OCI-LY3 (cell line): ENCODE measurements around the gene RNU5D-1.
"Not testable (repeated sequence)": the region's sequence is repeated elsewhere in the genome, so short reads cannot be mapped to it uniquely, and the experiment has no call there.

ENCODE experiments used
- H2AFZ ChIP-seq: fragments of 200-600, 300-600 bp; shearing (Covaris generic); 2 replicates; pipeline ENCODE4 v1.6.0; 2014; ENCODE audit warnings: antibody characterized with exemption, low read depth, low read length
- H3K27ac ChIP-seq: fragments of 200-600, 300-600 bp; sonication (generic); 2 replicates; pipeline ENCODE4 v1.5.1; 2014; ENCODE audit warnings: mild to moderate bottlenecking, low read length, moderate library complexity, mixed read lengths
- H3K27me3 ChIP-seq: fragments of 200-600, 300-600 bp; sonication (generic); 2 replicates; pipeline ENCODE4 v1.6.1; 2014; ENCODE audit warnings: low read depth, low read length, mixed read lengths
- H3K36me3 ChIP-seq: fragments of 200-600, 300-600 bp; sonication (generic); replicated peaks from 2 replicates; pipeline ENCODE3; 2014; ENCODE audit warnings: low read depth, low read length, mixed read lengths
- H3K4me1 ChIP-seq: fragments of 300-600, 200-600 bp; sonication (generic); 2 replicates; pipeline ENCODE4 v1.6.1; 2014; ENCODE audit warnings: low read length, mixed read lengths
- H3K4me2 ChIP-seq: fragments of 200-600, 300-600 bp; sonication (generic); 2 replicates; pipeline ENCODE4 v1.6.1; 2014; ENCODE audit warnings: low read length, mixed read lengths
- H3K4me3 ChIP-seq: fragments of 300-600, 200-600 bp; sonication (generic); 2 replicates; pipeline ENCODE4 v1.5.1; 2014; ENCODE audit warnings: antibody characterized with exemption, mild to moderate bottlenecking, low read length, moderate library complexity
- H3K79me2 ChIP-seq: fragments of 300-600, 200-600 bp; shearing (Covaris generic); 2 replicates; pipeline ENCODE4 v1.6.1; 2014; ENCODE audit warnings: mild to moderate bottlenecking, low read length, mixed read lengths
- H3K9ac ChIP-seq: fragments of 300-600, 200-600 bp; shearing (Covaris generic); 2 replicates; pipeline ENCODE4 v1.6.0; 2014; ENCODE audit warnings: mild to moderate bottlenecking, low read length, moderate library complexity
- H3K9me3 ChIP-seq: fragments of 200-600, 300-600 bp; shearing (Covaris generic); 2 replicates; pipeline ENCODE4 v1.6.1; 2014; ENCODE audit warnings: low read length, mixed read lengths; ENCODE audit not compliant: insufficient read depth
- H4K20me1 ChIP-seq: fragments of 200-600, 300-600 bp; sonication (generic); 2 replicates; pipeline ENCODE4 v1.6.1; 2016; ENCODE audit warnings: low read length, mixed read lengths; ENCODE audit not compliant: insufficient read depth
- CTCF ChIP-seq: fragments of 200-600, 300-600 bp; sonication (generic); IDR thresholded peaks from 2 replicates; pipeline ENCODE4 v1.5.1; 2014; ENCODE audit warnings: antibody characterized with exemption, low read length, low read depth
- EZH2phosphoT487 ChIP-seq: fragments of 200-600 bp; shearing (Covaris generic); IDR thresholded peaks from 2 replicates; pipeline ENCODE4 v1.6.1; 2018; ENCODE audit warnings: antibody characterized with exemption, mixed run types, low read depth

RNU5D-1 gene

GRCh38 chr1:44739307-44740178, 8.6 kb upstream of the RNU5D-1 start, which contains the start of gene KIF2C:
KIF2C (plus strand) TSS chr1:44739837; CDS start chr1:44739933, 96 bp downstream.
- peak within 1 kb of the TSS; percentile 98 for H3K4me3 ChIP-seq
- peak within 1 kb of the TSS; percentile 77 for H3K27ac ChIP-seq
- no peaks in the 10 kb centered on the region for H3K27me3 ChIP-seq
- no peak for TF ChIP-seq EZH2phosphoT487
- no peak for TF ChIP-seq CTCF
- peaks cover 6% of the 10 kb centered on the region; the same call in 1 of the 2 replicates for H3K4me1 ChIP-seq
- H3K36me3 ChIP-seq, result peaks cover 12% of the 10 kb centered on the region
- peak within 1 kb of the TSS; percentile 93 for H3K4me2 ChIP-seq
- H3K9me3 ChIP-seq, result no peaks in the 10 kb centered on the region
- peak within 1 kb of the TSS; percentile 98 for H3K9ac ChIP-seq
- H4K20me1 ChIP-seq, result no peaks in the 10 kb centered on the region
- H3K79me2 ChIP-seq, result peaks cover 36% of the 10 kb centered on the region
- H2AFZ ChIP-seq, result 0 out of 2 replicates have a peak within 1 kb of the TSS, but pooled peaks have one; percentile 3

- H2AFZ ChIP-seq, result not testable (repeated sequence)
These were observed 8.0 kb upstream of the RNU5D-1 start for GRCh38 chr1:44738953-44739306.

GRCh38 chr1:44735992-44736391, 5.0 kb upstream of the RNU5D-1 start:
- Histone ChIP-seq H3K79me2 (peaks cover 13% of the 10 kb centered on the region), H3K9ac (no peak overlapping the region), H3K4me3 (no peak overlapping the region), H3K4me2 (no peak overlapping the region), H3K4me1 (peaks cover 16% of the 10 kb centered on the region), H3K27ac (no peak overlapping the region), H3K27me3 (no peaks in the 10 kb centered on the region), H2AFZ (no peak overlapping the region), H3K36me3 (no peaks in the 10 kb centered on the region), H4K20me1 (no peaks in the 10 kb centered on the region), H3K9me3 (no peaks in the 10 kb centered on the region)
- TF ChIP-seq EZH2phosphoT487 (no peak), CTCF (no peak)

More at GRCh38 chr1:44738953-44739306, 8.0 kb upstream of the RNU5D-1 start:
- not testable (repeated sequence) for H3K9me3 ChIP-seq, H4K20me1 ChIP-seq, H3K36me3 ChIP-seq, H3K27me3 ChIP-seq, H3K4me1 ChIP-seq
- H3K9ac ChIP-seq, result peak overlapping the region; percentile 80
- H3K4me3 ChIP-seq, result peak overlapping the region; percentile 98
- peaks cover 30% of the 10 kb centered on the region for H3K79me2 ChIP-seq
- peak overlapping the region; percentile 77; the same call in 1 of the 2 replicates for H3K27ac ChIP-seq
- H3K4me2 ChIP-seq, result peak overlapping the region; percentile 85

- Histone ChIP-seq H4K20me1 (no peaks in the 10 kb centered on the region), H2AFZ (0 out of 2 replicates have a peak overlapping the region, but pooled peaks have one; percentile 21), H3K4me3 (no peak overlapping the region), H3K79me2 (no peaks in the 10 kb centered on the region), H3K27me3 (no peaks in the 10 kb centered on the region), H3K4me2 (no peak overlapping the region), H3K27ac (no peak overlapping the region), H3K9ac (no peak overlapping the region), H3K9me3 (no peaks in the 10 kb centered on the region), H3K36me3 (no peaks in the 10 kb centered on the region), H3K4me1 (peaks cover 21% of the 10 kb centered on the region)
- TF ChIP-seq EZH2phosphoT487 (no peak), CTCF (no peak)
These were observed 2.8 kb upstream of the RNU5D-1 start for GRCh38 chr1:44733784-44734183.
